ENCODE results near the gene GIMAP4.
"Not testable (repeated sequence)": the region's sequence is repeated elsewhere in the genome, so short reads cannot be mapped to it uniquely, and the experiment has no call there.

GIMAP4 gene

GRCh38 chr7:150520145-150520544 is 47.0 kb upstream of the GIMAP4 start (continued):
- TF ChIP-seq ZNF704 (tag by site-specific recombination; IDR thresholded peaks at IDR 0.05) (no peak), ZNF10 (tag by site-specific recombination; IDR thresholded peaks at IDR 0.05) (no peak)

DNA sequence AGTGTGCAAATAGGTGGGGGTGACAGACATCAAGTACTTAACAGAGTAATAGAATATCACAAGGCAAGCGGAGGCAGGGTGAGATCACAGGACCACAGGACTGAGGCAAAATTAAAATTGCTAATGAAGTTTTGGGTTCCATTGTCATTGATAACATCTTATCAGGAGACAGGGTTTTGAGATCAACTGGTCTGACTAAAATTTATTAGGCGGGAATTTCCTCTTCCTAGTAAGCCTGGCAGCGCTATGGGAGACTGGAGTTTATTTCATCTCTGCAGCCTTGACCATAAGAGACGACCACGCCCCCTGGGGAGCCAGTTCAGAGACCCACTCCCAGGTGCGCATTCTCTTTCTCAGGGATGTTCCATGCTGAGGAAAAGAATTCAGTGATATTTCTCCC is 44.3 kb upstream of the GIMAP4 start:
- H3K27ac ChIP-seq (ENCODE audit: extremely low read depth, low read depth, low read length); H3K36me3 ChIP-seq (ENCODE audit: control insufficient read depth in 2 of 2, insufficient read depth in 1 of 2, low read length in 2 of 2); CTCF ChIA-PET; H3K9me3 ChIP-seq (ENCODE audit: control insufficient read depth, insufficient read depth, low read depth, low read length); POLR2A ChIA-PET; H3K4me1 ChIP-seq (ENCODE audit: control insufficient read depth, insufficient read depth, low read length); H3K4me3 ChIP-seq (ENCODE audit: low read depth, low read length): not testable (repeated sequence)

DNA sequence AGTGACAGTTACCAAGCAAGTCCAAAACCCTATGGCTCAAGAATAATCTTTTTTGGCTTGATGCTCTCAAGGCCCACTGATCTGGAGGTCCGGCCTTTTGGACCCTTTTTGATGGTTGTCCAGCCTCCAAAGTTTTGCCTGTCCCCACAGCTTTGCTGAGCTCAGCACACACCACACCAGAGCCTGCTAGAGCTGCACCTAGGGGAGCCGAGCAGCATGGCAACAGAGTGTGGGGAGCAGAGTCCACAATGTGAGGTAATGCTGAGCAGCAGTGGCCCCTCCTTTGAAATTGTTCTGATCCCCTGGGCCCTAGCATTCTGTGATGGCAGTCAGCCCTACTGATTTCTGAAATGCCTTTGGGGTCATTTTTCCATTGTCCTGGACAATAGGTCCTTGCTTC is 43.2 kb upstream of the GIMAP4 start:
- Histone ChIP-seq H3K27ac (ENCODE audit: extremely low read depth, low read depth, low read length) (no peak overlapping the region), H3K9me3 (ENCODE audit: control insufficient read depth, insufficient read depth, low read depth, low read length) (no peaks in the 10 kb centered on the region), H3K4me1 (ENCODE audit: control insufficient read depth, insufficient read depth, low read length) (no peaks in the 10 kb centered on the region), H3K36me3 (ENCODE audit: control insufficient read depth in 2 of 2, insufficient read depth in 1 of 2, low read length in 2 of 2) (no peaks in the 10 kb centered on the region), H3K4me3 (ENCODE audit: low read depth, low read length) (no peak overlapping the region)
- TF ChIP-seq KLF1 (tag by site-specific recombination; IDR thresholded peaks at IDR 0.05) (no peak), ZNF155 (tag by site-specific recombination; IDR thresholded peaks at IDR 0.05) (no peak), ZNF292 (tag by site-specific recombination; IDR thresholded peaks at IDR 0.05; ENCODE audit: borderline replicate concordance, low read depth) (no peak), ZNF530 (tag by site-specific recombination; IDR thresholded peaks at IDR 0.05; ENCODE audit: low read depth) (no peak), SP3 (tag by site-specific recombination; IDR thresholded peaks at IDR 0.05) (no peak), ZNF280D (tag by site-specific recombination; IDR thresholded peaks at IDR 0.05) (no peak), IKZF3 (tag by site-specific recombination; IDR thresholded peaks at IDR 0.05) (no peak), ZSCAN30 (tag by site-specific recombination; IDR thresholded peaks at IDR 0.05) (no peak), ATF2 (tag by site-specific recombination; IDR thresholded peaks at IDR 0.05; ENCODE audit: low read depth) (no peak), ZNF354C (tag by site-specific recombination; IDR thresholded peaks at IDR 0.05; ENCODE audit: borderline replicate concordance, low read depth) (no peak), ZNF302 (tag by site-specific recombination; IDR thresholded peaks at IDR 0.05; ENCODE audit: low read depth) (no peak), ZNF654 (tag by site-specific recombination; IDR thresholded peaks at IDR 0.05; ENCODE audit: low read depth) (no peak)
- TF ChIP-seq, protein P1, sequence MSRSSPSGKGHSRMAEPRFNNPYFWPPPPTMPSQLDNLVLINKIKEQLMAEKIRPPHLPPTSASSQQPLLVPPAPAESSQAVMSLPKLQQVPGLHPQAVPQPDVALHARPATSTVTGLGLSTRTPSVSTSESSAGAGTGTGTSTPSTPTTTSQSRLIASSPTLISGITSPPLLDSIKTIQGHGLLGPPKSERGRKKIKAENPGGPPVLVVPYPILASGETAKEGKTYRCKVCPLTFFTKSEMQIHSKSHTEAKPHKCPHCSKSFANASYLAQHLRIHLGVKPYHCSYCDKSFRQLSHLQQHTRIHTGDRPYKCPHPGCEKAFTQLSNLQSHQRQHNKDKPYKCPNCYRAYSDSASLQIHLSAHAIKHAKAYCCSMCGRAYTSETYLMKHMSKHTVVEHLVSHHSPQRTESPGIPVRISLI (tag by site-specific recombination; IDR thresholded peaks at IDR 0.05), result no peak
- ChIA-PET CTCF (no interaction called here), POLR2A (no interaction called here)
